Neural crest cell (in vitro differentiated cells): ENCODE data around the gene HAP1. TPM values are rescaled to one million over a fixed set of nuclear protein-coding genes. Genes with fewer than 3 reads are reported as not detected.

ENCODE experiments used
- DNase-seq: peaks from one replicate; pipeline ENCODE4 v3.0.0; 2021; ENCODE audit warnings: low read depth, mixed read lengths, low spot score
- H3K27ac Mint-ChIP-seq: one replicate; pipeline ENCODE4 v1.8.0; 2021; ENCODE audit warnings: mild to moderate bottlenecking, mixed read lengths; ENCODE audit not compliant: unreplicated experiment
- H3K27me3 Mint-ChIP-seq: 2 replicates; pipeline ENCODE4 v1.8.0; 2021; ENCODE audit warnings: low read depth, mild to moderate bottlenecking, mixed read lengths
- H3K36me3 Mint-ChIP-seq: 2 replicates; pipeline ENCODE4 v1.8.0; 2021; ENCODE audit warnings: low read depth, mild to moderate bottlenecking, mixed read lengths
- H3K4me1 Mint-ChIP-seq: 2 replicates; pipeline ENCODE4 v1.8.0; 2021; ENCODE audit warnings: mixed read lengths
- H3K4me3 Mint-ChIP-seq: one replicate; pipeline ENCODE4 v1.8.0; 2021; ENCODE audit warnings: mild to moderate bottlenecking, mixed read lengths
- H3K9me3 Mint-ChIP-seq: 2 replicates; pipeline ENCODE4 v1.8.0; 2021; ENCODE audit warnings: mixed read lengths
- CTCF ChIP-seq: fragments of 200-600 bp; sonication (generic); conservative IDR thresholded peaks from 2 replicates; pipeline ENCODE4 v1.5.0; 2021; ENCODE audit warnings: antibody characterized with exemption, mild to moderate bottlenecking
- total RNA-seq: library from RNA; stranded (reverse); gene quantifications from 2 replicates; pipeline ENCODE4 v1.2.1, GENCODE V29; 2021

HAP1 gene
- total RNA-seq, 1 donor from 2014 or later, result 1.6 TPM

GRCh38 chr17:41697122-41697962 lies 37.1 kb downstream of the HAP1 start:
- peaks cover 7% of the 10 kb centered on the region for H3K36me3 Mint-ChIP-seq
- peaks cover 10% of the 10 kb centered on the region for H3K27me3 Mint-ChIP-seq
- no peak for DNase-seq
- no peak overlapping the region for H3K27ac Mint-ChIP-seq
- no peak for TF ChIP-seq CTCF
- H3K9me3 Mint-ChIP-seq, result no peaks in the 10 kb centered on the region
- peaks cover 8% of the 10 kb centered on the region for H3K4me1 Mint-ChIP-seq
- H3K4me3 Mint-ChIP-seq, result no peak overlapping the region

GRCh38 chr17:41695954-41696757 lies 38.3 kb downstream of the HAP1 start:
- Mint-ChIP-seq H3K4me3 (peak overlapping the region; percentile 88), H3K4me1 (peaks cover 12% of the 10 kb centered on the region), H3K27ac (peak overlapping the region; percentile 36), H3K36me3 (peaks cover 17% of the 10 kb centered on the region), H3K27me3 (peaks cover 8% of the 10 kb centered on the region), H3K9me3 (no peaks in the 10 kb centered on the region)
- TF ChIP-seq CTCF, result peak; percentile 88
- DNase-seq, result peak; percentile 69

GRCh38 chr17:41695134-41695661 lies 39.2 kb downstream of the HAP1 start:
- H3K27me3 Mint-ChIP-seq, result peaks cover 3% of the 10 kb centered on the region
- no peak for DNase-seq
- peaks cover 13% of the 10 kb centered on the region for H3K4me1 Mint-ChIP-seq
- H3K9me3 Mint-ChIP-seq, result no peaks in the 10 kb centered on the region
- no peak overlapping the region for H3K27ac Mint-ChIP-seq
- no peak overlapping the region for H3K4me3 Mint-ChIP-seq
- peaks cover 24% of the 10 kb centered on the region for H3K36me3 Mint-ChIP-seq
- TF ChIP-seq CTCF, result no peak

- H3K4me3 Mint-ChIP-seq, result peak overlapping the region; percentile 70
- H3K27me3 Mint-ChIP-seq, result peaks cover 15% of the 10 kb centered on the region
- H3K36me3 Mint-ChIP-seq, result peaks cover 33% of the 10 kb centered on the region
- H3K4me1 Mint-ChIP-seq, result peaks cover 27% of the 10 kb centered on the region
- H3K9me3 Mint-ChIP-seq, result no peaks in the 10 kb centered on the region
- no peak for DNase-seq
- TF ChIP-seq CTCF, result no peak
- no peak overlapping the region for H3K27ac Mint-ChIP-seq
These were observed 41.5 kb downstream of the HAP1 start for GRCh38 chr17:41692722-41693521.
